GM21381 (cell line): ENCODE results near the gene MAMDC2.
"Not testable (repeated sequence)": the region's sequence is repeated elsewhere in the genome, so short reads cannot be mapped to it uniquely, and the experiment has no call there.

ENCODE experiments used
- ATAC-seq: cut with Tn5 transposase; IDR thresholded peaks from one replicate; pipeline ENCODE4 v1.9.1; 2021; ENCODE audit warnings: mild to moderate bottlenecking, moderate library complexity; ENCODE audit not compliant: unreplicated experiment

MAMDC2 gene

GRCh38 chr9:70035691-70036090 lies 8.0 kb upstream of the MAMDC2 start:
- ATAC-seq: no peak

- ATAC-seq: no peak
These were observed 7.0 kb upstream of the MAMDC2 start for GRCh38 chr9:70036641-70037040.

DNA sequence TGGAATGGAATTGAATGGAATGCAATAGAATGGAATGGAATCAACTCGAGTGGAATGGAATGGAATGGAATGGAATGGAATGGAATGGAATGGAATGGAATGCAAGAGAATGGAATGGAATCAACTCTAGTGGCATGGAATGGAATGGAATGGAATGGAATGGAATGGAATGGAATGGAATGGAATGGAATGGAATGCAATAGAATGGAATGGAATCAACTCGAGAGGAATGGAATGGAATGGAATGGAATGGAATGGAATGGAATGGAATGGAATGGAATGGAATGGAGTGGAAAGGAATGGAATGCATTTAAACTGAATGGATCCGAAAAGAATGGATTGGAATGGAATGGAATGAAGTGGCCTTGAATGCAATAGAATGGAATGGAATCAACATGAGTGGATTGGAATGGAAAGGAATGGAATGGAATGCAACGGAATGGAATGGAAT lies 5.5 kb upstream of the MAMDC2 start:
- not testable (repeated sequence) for ATAC-seq

DNA sequence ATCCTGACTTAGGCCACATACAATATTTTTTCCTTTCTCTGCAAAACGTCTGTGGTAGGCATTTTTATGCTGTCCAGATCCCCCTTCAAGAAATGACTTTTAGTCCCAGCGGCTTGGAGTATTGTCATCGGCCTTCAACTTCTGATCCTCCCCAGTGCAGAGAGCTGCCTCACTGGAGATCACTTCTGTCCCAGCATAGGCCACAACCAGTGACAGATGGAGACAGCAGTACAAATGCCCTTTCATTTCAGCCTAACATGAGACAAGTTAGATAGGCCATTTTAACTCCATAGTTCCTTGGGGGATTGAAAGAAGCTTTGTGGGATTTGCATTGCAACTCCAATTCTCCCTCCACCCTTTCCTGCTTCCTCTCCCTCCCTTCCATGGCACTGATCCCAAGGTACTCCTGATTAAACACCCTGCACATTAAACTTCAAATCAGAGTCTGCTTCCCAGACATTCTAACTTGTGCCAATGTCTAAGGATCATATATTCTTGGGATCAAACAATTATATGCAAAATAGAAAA lies 3.2 kb upstream of the MAMDC2 start:
- no peak for ATAC-seq

DNA sequence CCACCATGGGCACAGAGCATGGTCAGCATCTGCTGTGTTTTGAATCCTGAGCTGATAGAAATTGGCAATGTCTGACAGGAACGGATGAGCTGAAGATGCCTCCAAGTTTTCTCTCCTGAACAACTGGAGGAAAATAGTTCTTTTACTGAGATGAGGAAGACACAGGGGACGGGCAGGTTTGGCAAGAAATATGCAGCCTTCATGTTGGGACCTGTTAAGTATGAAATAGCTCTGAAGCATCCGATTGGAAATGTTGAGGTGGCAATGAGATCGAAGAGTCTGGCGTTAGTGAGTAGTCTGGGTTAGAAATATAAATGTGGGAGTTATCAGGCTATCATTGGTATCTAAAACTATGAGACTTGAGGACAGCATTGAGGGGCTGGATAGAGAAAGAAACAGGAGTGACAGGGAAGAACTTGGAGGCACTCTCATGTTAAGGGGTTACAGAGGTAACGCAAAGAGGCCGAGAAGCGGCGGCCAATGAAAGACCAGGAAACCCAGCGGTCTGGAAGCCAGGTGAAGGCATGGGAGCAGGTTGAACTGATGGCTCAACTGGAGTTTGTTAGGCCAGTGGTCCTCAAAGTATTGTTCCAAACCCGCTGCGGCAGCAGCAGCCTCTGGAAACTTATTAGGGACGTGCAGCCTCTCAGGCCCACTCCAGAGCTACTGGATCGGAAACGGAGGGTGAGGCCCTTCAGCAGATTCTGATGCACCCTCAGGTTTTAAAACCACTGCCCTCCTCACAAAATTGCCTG lies 1.0 kb upstream of the MAMDC2 start:
- no peak for ATAC-seq

- no peak for ATAC-seq
These were observed 363 bp upstream of the MAMDC2 start for GRCh38 chr9:70043285-70043684.

GRCh38 chr9:70044490-70045307 lies 1.1 kb downstream of the MAMDC2 start:
- ATAC-seq: no peak

DNA sequence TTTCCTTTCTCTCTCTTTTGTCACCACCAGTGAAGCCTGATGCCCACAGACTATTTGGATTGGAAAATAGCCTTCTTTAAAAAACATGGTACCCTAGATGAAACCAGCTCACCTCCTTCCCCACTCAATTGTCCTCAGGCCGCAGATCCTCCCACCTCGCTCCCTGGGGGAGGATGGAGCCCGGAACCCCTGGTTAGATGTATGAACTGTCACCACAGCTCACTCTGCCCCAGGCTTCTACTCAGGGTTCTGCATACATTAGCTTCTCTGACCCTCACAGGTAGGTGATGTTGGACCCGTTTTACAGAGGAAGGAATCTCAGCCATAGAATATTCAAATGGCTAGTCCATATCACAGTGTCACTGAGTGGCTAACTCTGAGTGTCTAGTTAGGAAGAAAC lies 1.8 kb downstream of the MAMDC2 start:
- no peak for ATAC-seq

DNA sequence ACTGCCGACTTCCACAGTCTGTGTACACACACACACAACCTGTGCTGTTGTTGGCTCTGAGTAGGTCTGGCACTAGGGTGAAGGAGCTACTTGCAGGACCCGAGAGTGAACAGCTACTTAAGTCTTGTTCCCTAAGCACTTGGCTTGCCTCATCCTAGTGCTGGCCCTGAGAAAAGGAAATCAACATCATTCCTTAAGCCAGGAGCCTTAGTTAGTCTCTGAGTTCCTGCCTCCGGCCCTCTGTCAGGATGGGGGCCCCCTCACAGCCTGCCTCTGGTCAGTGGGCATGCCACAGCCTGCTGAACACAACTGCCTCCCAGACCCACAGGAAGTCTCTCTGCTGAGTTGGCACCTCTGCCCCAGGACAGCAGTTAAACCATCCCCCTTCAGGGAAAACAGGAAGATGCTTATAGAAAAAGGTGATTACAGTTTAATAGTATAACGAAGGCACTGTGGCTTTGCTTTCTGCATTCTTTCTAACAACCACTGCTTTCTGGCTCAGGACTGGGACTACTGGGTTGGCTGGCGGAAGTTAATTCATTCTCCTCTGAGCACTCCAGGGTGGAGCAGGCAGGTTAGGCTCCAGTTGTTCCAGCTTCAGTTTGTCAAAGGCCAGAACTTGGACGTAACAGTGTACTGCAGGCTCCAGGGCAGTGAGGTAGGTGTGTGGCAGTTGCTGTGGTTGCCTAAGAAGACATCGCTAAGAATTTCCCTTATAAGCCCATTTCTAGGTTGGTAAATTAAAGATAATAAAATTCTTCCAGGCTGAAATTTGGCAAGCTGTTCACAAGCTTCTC lies 2.8 kb downstream of the MAMDC2 start:
- no peak for ATAC-seq

DNA sequence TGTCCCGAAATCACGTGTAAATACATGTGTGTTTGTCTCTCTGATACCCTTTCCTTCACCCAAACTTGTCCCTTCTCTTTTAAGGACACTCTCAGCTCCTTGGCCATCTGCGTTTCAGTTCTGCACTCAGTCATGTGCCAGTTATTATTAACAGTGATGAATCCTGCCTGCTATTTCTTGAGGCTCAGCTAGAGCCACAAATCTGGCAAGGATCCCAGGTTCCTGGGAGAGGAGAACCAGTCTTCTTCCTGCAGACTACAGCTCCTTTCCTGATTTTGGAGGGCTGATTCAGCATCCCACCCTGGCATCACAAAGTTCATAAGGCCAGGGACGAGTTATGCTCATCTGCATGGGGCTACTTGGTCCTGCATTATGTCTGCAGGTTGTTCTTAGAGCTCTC lies 5.6 kb downstream of the MAMDC2 start:
- ATAC-seq: no peak

GRCh38 chr9:70049672-70050271 lies 6.1 kb downstream of the MAMDC2 start:
- no peak for ATAC-seq

DNA sequence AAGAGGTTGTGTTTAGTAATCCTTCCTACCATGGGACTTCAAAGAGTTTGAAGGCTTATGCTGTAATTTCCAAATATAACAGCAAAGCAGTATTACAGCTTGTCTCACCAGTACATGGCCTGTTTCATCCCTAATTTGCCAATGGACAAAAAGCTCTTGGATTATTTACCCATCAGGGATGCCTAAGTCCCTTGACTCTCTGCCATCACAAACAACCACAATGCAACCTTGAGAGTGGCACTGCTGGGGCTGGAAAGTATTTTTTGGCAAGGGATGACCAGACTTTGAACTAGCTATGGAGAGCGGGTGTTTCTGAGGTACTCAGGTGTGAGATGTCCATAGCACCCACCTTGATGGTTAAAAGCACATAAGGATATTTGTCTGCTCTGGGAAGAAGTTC lies 9.1 kb downstream of the MAMDC2 start:
- ATAC-seq: no peak

GRCh38 chr9:70053864-70054263 lies 10.2 kb downstream of the MAMDC2 start:
- no peak for ATAC-seq

- ATAC-seq: no peak
These were observed 10.9 kb downstream of the MAMDC2 start for GRCh38 chr9:70054521-70054920.

DNA sequence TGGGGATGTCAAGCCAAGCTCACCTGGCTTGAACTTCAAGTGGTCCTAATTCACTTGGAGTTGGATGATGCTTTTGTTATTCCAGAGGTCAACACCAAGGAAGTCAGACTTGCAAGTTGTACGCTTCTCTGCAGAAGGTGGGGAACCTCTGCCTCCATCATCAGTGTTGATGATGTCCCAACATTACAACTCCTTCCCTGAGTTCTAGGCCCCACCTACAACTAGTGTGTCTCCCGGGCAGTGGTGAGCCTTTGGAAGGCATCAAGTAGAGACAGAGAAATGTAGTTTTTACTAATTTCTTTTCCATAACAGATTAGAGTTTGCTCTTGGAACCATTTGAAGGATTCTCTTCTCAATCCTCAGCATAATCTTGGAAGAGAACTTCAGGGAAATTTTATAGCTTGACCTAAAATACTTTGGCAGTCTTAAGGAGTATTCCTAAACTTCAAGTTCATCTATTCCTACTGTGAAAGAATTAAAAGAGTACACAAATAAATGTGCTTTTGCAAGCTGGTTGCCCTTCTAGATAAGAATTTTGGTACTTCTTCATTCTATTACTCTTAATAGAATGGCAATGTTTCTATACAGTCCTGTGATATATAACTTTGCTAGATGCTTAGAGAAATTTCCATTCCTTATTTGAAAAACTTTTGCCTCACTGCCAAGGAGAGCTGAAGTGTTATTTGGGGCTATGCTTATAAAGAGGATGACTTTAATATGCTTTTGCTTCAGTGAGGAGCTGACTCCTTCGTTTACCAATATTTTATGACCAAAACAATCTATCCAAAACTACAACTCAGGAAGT lies 12.0 kb downstream of the MAMDC2 start:
- no peak for ATAC-seq

GRCh38 chr9:70056211-70056944 lies 12.7 kb downstream of the MAMDC2 start:
- ATAC-seq: no peak

DNA sequence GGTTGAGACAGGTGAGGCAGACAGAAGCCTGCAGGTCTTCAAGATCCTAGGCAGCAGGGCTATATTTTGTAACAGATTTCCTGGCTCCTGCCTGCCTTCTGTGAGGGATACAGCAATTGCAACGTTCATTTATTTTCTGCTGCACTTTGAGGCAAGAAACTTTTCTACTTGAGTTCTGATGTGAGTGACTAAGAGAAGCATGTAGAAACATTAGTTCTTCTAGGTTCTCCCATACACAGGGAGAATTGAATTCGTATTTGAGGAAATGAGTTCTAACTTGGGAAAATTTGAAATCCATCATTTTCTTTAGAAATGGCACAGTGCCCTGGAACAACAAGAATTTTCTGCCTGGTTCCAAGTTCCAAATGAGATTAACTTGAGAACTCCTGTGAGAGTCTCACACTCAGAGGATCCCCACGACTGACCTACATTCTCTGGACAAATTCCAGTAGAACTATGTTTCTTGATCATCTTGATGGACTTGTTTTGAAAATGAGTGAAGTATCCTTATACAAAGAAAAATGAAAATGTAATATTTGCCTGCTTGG lies 15.0 kb downstream of the MAMDC2 start:
- no peak for ATAC-seq

DNA sequence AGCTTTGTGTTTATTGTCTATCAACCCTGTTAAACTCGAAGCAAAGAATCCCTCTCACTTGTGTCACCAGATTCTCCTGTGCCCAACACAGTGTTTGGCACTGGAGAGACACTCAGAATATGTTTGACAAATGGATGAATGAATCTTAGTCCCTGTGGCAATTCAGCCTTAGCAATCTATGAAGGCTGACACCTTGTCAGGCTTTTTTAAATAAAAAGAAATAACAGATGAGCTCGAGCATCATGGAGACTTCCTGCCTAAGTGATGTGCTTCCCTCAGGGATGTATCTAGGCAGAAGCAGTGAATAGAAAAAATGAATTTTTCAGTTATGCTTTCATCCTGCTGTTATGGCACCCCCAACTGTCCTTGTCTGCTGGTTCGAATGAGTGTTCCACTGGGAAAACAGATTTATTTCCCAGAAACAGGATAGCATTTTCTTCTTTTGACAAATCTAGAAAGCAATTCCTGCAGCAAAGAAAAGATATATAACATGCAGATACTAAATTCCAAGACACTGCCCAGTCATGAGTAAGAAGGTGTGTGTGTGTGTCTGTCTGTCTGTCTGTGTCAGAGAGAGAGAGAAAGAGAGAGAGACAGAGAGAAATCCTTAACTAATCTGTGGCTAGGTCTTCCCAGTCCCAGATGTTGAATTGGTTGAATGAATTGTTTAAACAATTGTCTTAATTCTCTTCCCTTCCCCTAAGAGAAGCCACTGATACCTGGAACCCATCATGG lies 16.7 kb downstream of the MAMDC2 start:
- ATAC-seq: no peak
